Trophoblast cell (in vitro differentiated cells and primary cell): ENCODE measurements around the gene TUNAR.

ENCODE experiments used
- DNase-seq, 2 donors: peaks; one replicate each; pipeline ENCODE4 v3.0.0-alpha.2; 2016
- H2AFZ ChIP-seq: 2 replicates; pipeline ENCODE4 v1.6.1; 2013; ENCODE audit warnings: low read length, moderate library complexity, mild to moderate bottlenecking; ENCODE audit not compliant: insufficient read depth, poor library complexity
- H2AK5ac ChIP-seq: 2 replicates; pipeline ENCODE4 v1.6.1; 2013; ENCODE audit warnings: mild to moderate bottlenecking, low read length
- H2BK120ac ChIP-seq: 2 replicates; pipeline ENCODE4 v1.6.1; 2013; ENCODE audit warnings: low read length, mild to moderate bottlenecking, moderate library complexity; ENCODE audit not compliant: insufficient read depth, poor library complexity
- H2BK12ac ChIP-seq: 2 replicates; pipeline ENCODE4 v1.6.1; 2013; ENCODE audit warnings: mild to moderate bottlenecking, low read length, moderate library complexity
- H2BK5ac ChIP-seq: 2 replicates; pipeline ENCODE4 v1.6.1; 2013; ENCODE audit warnings: low read length, low read depth, moderate library complexity, mild to moderate bottlenecking; ENCODE audit not compliant: poor library complexity
- H3K14ac ChIP-seq: 2 replicates; pipeline ENCODE4 v1.6.1; 2013; ENCODE audit warnings: mild to moderate bottlenecking, low read length
- H3K18ac ChIP-seq: 2 replicates; pipeline ENCODE4 v1.6.1; 2013; ENCODE audit warnings: mild to moderate bottlenecking, low read length
- H3K23ac ChIP-seq: 2 replicates; pipeline ENCODE4 v1.6.1; 2013; ENCODE audit warnings: low read length
- H3K27ac ChIP-seq: 2 replicates; pipeline ENCODE4 v1.5.1; 2013; ENCODE audit warnings: low read depth, mild to moderate bottlenecking, inconsistent platforms, low read length, moderate library complexity
- H3K27me3 ChIP-seq: 2 replicates; pipeline ENCODE4 v1.6.1; 2013; ENCODE audit warnings: inconsistent platforms, mild to moderate bottlenecking, low read length, moderate library complexity; ENCODE audit not compliant: insufficient read depth
- H3K36me3 ChIP-seq, 2 experiments: 1 replicate in 1 of 2; 2 replicates in 1 of 2; pipeline ENCODE4 v1.6.1; 2013; ENCODE audit warnings: low read length in 2 of 2, mild to moderate bottlenecking in 2 of 2, moderate library complexity in 1 of 2; ENCODE audit not compliant: insufficient read depth in 2 of 2, control insufficient read depth in 1 of 2
- H3K4ac ChIP-seq: 2 replicates; pipeline ENCODE4 v1.6.1; 2013; ENCODE audit warnings: low read depth, mild to moderate bottlenecking, low read length, moderate library complexity
- H3K4me1 ChIP-seq, 2 experiments: 1 replicate in 1 of 2; 2 replicates in 1 of 2; pipeline ENCODE4 v1.6.1; 2013; ENCODE audit warnings: low read length in 2 of 2, mild to moderate bottlenecking in 2 of 2, moderate library complexity in 1 of 2; ENCODE audit not compliant: insufficient read depth in 2 of 2, control insufficient read depth in 1 of 2
- H3K4me2 ChIP-seq: 2 replicates; pipeline ENCODE4 v1.6.1; 2013; ENCODE audit warnings: inconsistent platforms, mild to moderate bottlenecking, low read length, moderate library complexity
- H3K4me3 ChIP-seq: 2 replicates; pipeline ENCODE4 v1.5.1; 2013; ENCODE audit warnings: mild to moderate bottlenecking, low read depth, low read length, inconsistent platforms
- H3K79me1 ChIP-seq: one replicate; pipeline ENCODE4 v1.6.1; 2013; ENCODE audit warnings: low read length
- H3K79me2 ChIP-seq: 2 replicates; pipeline ENCODE4 v1.6.1; 2013; ENCODE audit warnings: low read length, mild to moderate bottlenecking; ENCODE audit not compliant: control insufficient read depth, insufficient read depth, poor library complexity
- H3K9ac ChIP-seq: 2 replicates; pipeline ENCODE4 v1.6.1; 2013; ENCODE audit warnings: mild to moderate bottlenecking, low read length
- H3K9me3 ChIP-seq: 2 replicates; pipeline ENCODE4 v1.6.1; 2013; ENCODE audit warnings: low read depth, mild to moderate bottlenecking, control low read depth, inconsistent platforms, low read length; ENCODE audit not compliant: insufficient read depth
- H4K12ac ChIP-seq: 2 replicates; pipeline ENCODE4 v1.6.1; 2013; ENCODE audit warnings: low read depth, mild to moderate bottlenecking, low read length, moderate library complexity
- H4K8ac ChIP-seq: 2 replicates; pipeline ENCODE4 v1.6.1; 2013; ENCODE audit warnings: low read depth, mild to moderate bottlenecking, low read length, moderate library complexity
- H4K91ac ChIP-seq: one replicate; pipeline ENCODE4 v1.6.1; 2013; ENCODE audit warnings: low read depth, mild to moderate bottlenecking, low read length, moderate library complexity
- WGBS: extraction: QIAGEN DNeasy Blood & Tissue Kit; methylation state at CpG from one replicate; pipeline ENCODE4 v1.1.7; 2013; ENCODE audit warnings: missing lambda C conversion rate; ENCODE audit not compliant: insufficient read length, insufficient coverage; ENCODE audit errors: extremely low coverage; 5-methylcytosine and 5-hydroxymethylcytosine counted together

The TUNAR gene

DNA sequence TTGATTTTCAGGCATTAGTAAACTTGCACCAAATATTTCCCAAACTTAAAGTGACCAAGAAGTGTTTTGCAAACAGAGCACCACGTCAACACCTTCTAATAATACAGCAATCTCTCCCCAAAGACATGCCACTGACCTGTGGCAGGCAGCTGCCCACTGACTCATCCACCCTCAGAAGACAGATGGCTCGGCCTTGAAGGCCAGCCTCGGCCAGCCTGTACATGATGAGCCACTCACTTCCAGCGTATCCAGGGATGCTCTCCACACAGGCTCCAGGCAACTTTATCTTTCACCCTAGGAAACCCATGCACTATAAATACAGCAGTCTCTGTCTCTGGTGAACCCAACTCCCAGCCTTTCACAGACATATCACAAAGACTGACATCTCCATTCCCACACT lies 62.7 kb downstream of the TUNAR start:
- no peak overlapping the region for H3K4me3 ChIP-seq
- no peak overlapping the region for H4K12ac ChIP-seq
- H3K9me3 ChIP-seq: peaks cover 4% of the 10 kb centered on the region
- H4K8ac ChIP-seq: no peak overlapping the region
- H3K23ac ChIP-seq: no peak overlapping the region
- no peaks in the 10 kb centered on the region for H3K79me1 ChIP-seq
- H3K36me3 ChIP-seq: no peaks in the 10 kb centered on the region
- no peaks in the 10 kb centered on the region for H3K27me3 ChIP-seq
- H3K4me2 ChIP-seq: no peak overlapping the region
- H2BK5ac ChIP-seq: no peak overlapping the region
- no peak overlapping the region for H4K91ac ChIP-seq
- no peak overlapping the region for H3K27ac ChIP-seq
- H2AK5ac ChIP-seq: no peak overlapping the region
- no peak overlapping the region for H3K18ac ChIP-seq
- H2BK120ac ChIP-seq: no peak overlapping the region
- no peak for DNase-seq
- H3K4ac ChIP-seq: no peak overlapping the region
- no peak overlapping the region for H2AFZ ChIP-seq
- no peak overlapping the region for H3K9ac ChIP-seq
- no peak overlapping the region for H3K14ac ChIP-seq
- no peak overlapping the region for H2BK12ac ChIP-seq
- H3K4me1 ChIP-seq: no peaks in the 10 kb centered on the region
- no CpG with 5 or more reads among the region's 4 CpGs for WGBS
- H3K79me2 ChIP-seq: no peaks in the 10 kb centered on the region

- Histone ChIP-seq H3K4ac (no peak overlapping the region), H3K27me3 (no peaks in the 10 kb centered on the region), H3K14ac (no peak overlapping the region), H4K8ac (no peak overlapping the region), H3K36me3 (no peaks in the 10 kb centered on the region), H3K4me2 (no peak overlapping the region), H3K4me3 (no peak overlapping the region), H3K27ac (no peak overlapping the region), H2AFZ (no peak overlapping the region), H3K79me2 (no peaks in the 10 kb centered on the region), H3K9ac (no peak overlapping the region), H2BK120ac (no peak overlapping the region), H3K18ac (no peak overlapping the region), H2BK12ac (no peak overlapping the region), H3K4me1 (no peaks in the 10 kb centered on the region), H4K91ac (no peak overlapping the region), H2AK5ac (no peak overlapping the region), H2BK5ac (no peak overlapping the region), H3K79me1 (no peaks in the 10 kb centered on the region), H4K12ac (no peak overlapping the region), H3K23ac (no peak overlapping the region), H3K9me3 (peaks cover 4% of the 10 kb centered on the region)
- WGBS: no CpG with 5 or more reads among the region's 2 CpGs
- DNase-seq: no peak
Observed at GRCh38 chr14:95941897-95942296, 65.3 kb downstream of the TUNAR start.

GRCh38 chr14:95943699-95944098 lies 67.1 kb downstream of the TUNAR start:
- no peaks in the 10 kb centered on the region for H3K79me1 ChIP-seq
- DNase-seq: no peak
- no peak overlapping the region for H4K91ac ChIP-seq
- no peak overlapping the region for H4K12ac ChIP-seq
- WGBS: no CpG with 5 or more reads among the region's 4 CpGs
- no peaks in the 10 kb centered on the region for H3K79me2 ChIP-seq
- H2AFZ ChIP-seq: no peak overlapping the region
- no peak overlapping the region for H3K27ac ChIP-seq
- H3K18ac ChIP-seq: no peak overlapping the region
- peaks cover 4% of the 10 kb centered on the region for H3K9me3 ChIP-seq
- no peaks in the 10 kb centered on the region for H3K36me3 ChIP-seq
- H4K8ac ChIP-seq: no peak overlapping the region
- H3K23ac ChIP-seq: no peak overlapping the region
- no peak overlapping the region for H3K4me3 ChIP-seq
- no peaks in the 10 kb centered on the region for H3K27me3 ChIP-seq
- H2BK12ac ChIP-seq: no peak overlapping the region
- H3K4me1 ChIP-seq: peaks cover 0 to 2% of the 10 kb centered on the region in 2 experiments
- H2BK120ac ChIP-seq: no peak overlapping the region
- no peak overlapping the region for H3K9ac ChIP-seq
- no peak overlapping the region for H3K4me2 ChIP-seq
- H3K4ac ChIP-seq: no peak overlapping the region
- no peak overlapping the region for H2BK5ac ChIP-seq
- H3K14ac ChIP-seq: no peak overlapping the region
- H2AK5ac ChIP-seq: no peak overlapping the region

DNA sequence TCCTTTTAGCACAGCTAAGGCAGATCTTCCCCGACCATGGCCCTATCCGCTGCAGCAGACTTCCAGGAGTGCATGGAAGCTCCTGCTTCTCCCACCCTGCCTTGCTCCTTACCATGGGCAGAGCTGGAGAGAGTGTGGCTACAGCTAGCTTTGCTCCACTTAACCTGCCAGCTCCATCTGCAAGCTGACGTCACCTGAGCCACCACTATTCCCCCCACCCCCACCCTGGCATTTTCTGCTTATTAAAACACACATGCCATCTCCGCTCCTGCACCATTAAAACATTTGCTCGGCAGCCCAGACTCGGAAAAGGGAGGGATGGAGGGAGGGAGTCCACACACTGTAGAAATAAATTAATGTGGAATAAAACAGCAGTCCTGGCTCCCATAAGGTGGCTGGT lies 67.8 kb downstream of the TUNAR start:
- Histone ChIP-seq H3K79me2 (no peaks in the 10 kb centered on the region), H3K4ac (no peak overlapping the region)
- DNase-seq: no peak

More for the DNA sequence above, 67.8 kb downstream of the TUNAR start:
- no peak overlapping the region for H3K4me3 ChIP-seq
- H3K36me3 ChIP-seq: no peaks in the 10 kb centered on the region
- no peak overlapping the region for H3K14ac ChIP-seq
- H4K8ac ChIP-seq: no peak overlapping the region
- no peak overlapping the region for H3K18ac ChIP-seq
- peaks cover 0 to 2% of the 10 kb centered on the region in 2 experiments for H3K4me1 ChIP-seq
- no peaks in the 10 kb centered on the region for H3K79me1 ChIP-seq
- H2BK120ac ChIP-seq: no peak overlapping the region
- no peak overlapping the region for H4K91ac ChIP-seq
- no peak overlapping the region for H3K23ac ChIP-seq
- no peak overlapping the region for H2BK5ac ChIP-seq
- no CpG with 5 or more reads among the region's 6 CpGs for whole genome bisulfite sequencing
- no peak overlapping the region for H2BK12ac ChIP-seq
- no peak overlapping the region for H3K4me2 ChIP-seq
- no peak overlapping the region for H4K12ac ChIP-seq
- no peak overlapping the region for H3K9ac ChIP-seq
- H3K9me3 ChIP-seq: peaks cover 2% of the 10 kb centered on the region
- no peak overlapping the region for H2AK5ac ChIP-seq
- no peak overlapping the region for H2AFZ ChIP-seq
- no peak overlapping the region for H3K27ac ChIP-seq
- no peaks in the 10 kb centered on the region for H3K27me3 ChIP-seq
